Vagina (tissue), 2 donors: ENCODE results near the gene TENM4.

Experiments
- CTCF ChIP-seq, 3 experiments: fragments of 450-650 bp in 2 of 3; fragments of 200-600 bp in 1 of 3; sonication (generic) in 1 of 3; IDR thresholded peaks; one replicate each; pipeline ENCODE4 v1.5.1; 2017 to 2019; ENCODE audit warnings: antibody characterized with exemption in 3 of 3, mild to moderate bottlenecking in 2 of 3, moderate library complexity in 2 of 3
- POLR2A ChIP-seq, 2 donors: fragments of 450-650 bp; IDR thresholded peaks; one replicate each; pipeline ENCODE4 v1.6.1; 2017; ENCODE audit warnings: antibody characterized with exemption in 2 of 2, mild to moderate bottlenecking in 2 of 2, moderate library complexity in 2 of 2

GRCh38 chr11:79139900-79140299 lies 300.9 kb downstream of the TENM4 start:
- no peak for TF ChIP-seq CTCF (IDR thresholded peaks at IDR 0.05)
- no peak for TF ChIP-seq POLR2A (IDR thresholded peaks at IDR 0.05)
